RWPE1 (cell line): ENCODE results near the gene PDCD1LG2.
A peak's percentile ranks its signal among the peaks of the same experiment; 100 is the strongest.
"Not testable (repeated sequence)": the region's sequence is repeated elsewhere in the genome, so short reads cannot be mapped to it uniquely, and the experiment has no call there.

Experiments
- CTCF ChIA-PET: fragments of 350-600 bp; sonication (Branson Sonifier 250); formaldehyde crosslinking; extraction: SDS; loops from one replicate; lab custom pipeline; 2021; lab: Yijun Ruan, JAX
- POLR2A ChIA-PET: fragments of 400-600 bp; formaldehyde crosslinking; extraction: SDS; loops from one replicate; lab custom pipeline; 2020; ENCODE audit warnings: antibody characterized with exemption; ENCODE audit not compliant: low non-redundant PET; lab: Yijun Ruan, JAX
- DNase-seq: peaks from one replicate; pipeline ENCODE4 v3.0.0; 2012; ENCODE audit warnings: low spot score
- H3K27ac ChIP-seq: fragments of 450-650 bp; 2 replicates; pipeline ENCODE4 v1.5.1; 2017
- CTCF ChIP-seq: fragments of 450-650 bp; conservative IDR thresholded peaks from 2 replicates; pipeline ENCODE4 v1.5.1; 2017; ENCODE audit warnings: low read depth, mild to moderate bottlenecking

The PDCD1LG2 gene

GRCh38 chr9:5493679-5494511 is 16.4 kb upstream of the PDCD1LG2 start:
- no peak for DNase-seq
- ChIA-PET POLR2A (no interaction called here), CTCF (no interaction called here)
- no peak for TF ChIP-seq CTCF
- no peak overlapping the region for H3K27ac ChIP-seq

GRCh38 chr9:5494765-5495164 is 15.6 kb upstream of the PDCD1LG2 start:
- POLR2A ChIA-PET, DNase-seq, CTCF ChIA-PET, H3K27ac ChIP-seq: not testable (repeated sequence)

- TF ChIP-seq CTCF, result no peak
- H3K27ac ChIP-seq, result no peak overlapping the region
- no peak for DNase-seq
- ChIA-PET CTCF (no interaction called here), POLR2A (no interaction called here)
Observed at GRCh38 chr9:5499157-5499556, 11.2 kb upstream of the PDCD1LG2 start.

- POLR2A ChIA-PET, result no interaction called here
- H3K27ac ChIP-seq, result no peak overlapping the region
- TF ChIP-seq CTCF, result no peak
- no peak for DNase-seq
- CTCF ChIA-PET, result no interaction called here
Observed at GRCh38 chr9:5499889-5500398, 10.4 kb upstream of the PDCD1LG2 start.

GRCh38 chr9:5500441-5501235 is 9.7 kb upstream of the PDCD1LG2 start:
- no peak for TF ChIP-seq CTCF
- DNase-seq, result no peak
- POLR2A ChIA-PET, result no interaction called here
- no peak overlapping the region for H3K27ac ChIP-seq
- CTCF ChIA-PET, result no interaction called here

- TF ChIP-seq CTCF, result no peak
- no peak overlapping the region for H3K27ac ChIP-seq
- ChIA-PET CTCF (no interaction called here), POLR2A (no interaction called here)
- no peak for DNase-seq
Observed at GRCh38 chr9:5502553-5502952, 7.8 kb upstream of the PDCD1LG2 start.

- POLR2A ChIA-PET, result no interaction called here
- DNase-seq, result peak; percentile 15
- H3K27ac ChIP-seq, result no peak overlapping the region
- no peak for TF ChIP-seq CTCF
- CTCF ChIA-PET, result no interaction called here
Observed at GRCh38 chr9:5509573-5509972, 758 bp upstream of the PDCD1LG2 start.
